CD4-positive, alpha-beta T cell treated with Interleukin-4 for 1 hour (primary cell): ENCODE measurements around the gene SUMF2.
A peak's percentile ranks its signal among the peaks of the same experiment; 100 is the strongest.
"Not testable (repeated sequence)": the region's sequence is repeated elsewhere in the genome, so short reads cannot be mapped to it uniquely, and the experiment has no call there.

Source experiments
- DNase-seq, 2 donors: peaks; one replicate each; pipeline ENCODE4 v3.0.0-alpha.2; 2020 to 2022

Gene SUMF2

DNA sequence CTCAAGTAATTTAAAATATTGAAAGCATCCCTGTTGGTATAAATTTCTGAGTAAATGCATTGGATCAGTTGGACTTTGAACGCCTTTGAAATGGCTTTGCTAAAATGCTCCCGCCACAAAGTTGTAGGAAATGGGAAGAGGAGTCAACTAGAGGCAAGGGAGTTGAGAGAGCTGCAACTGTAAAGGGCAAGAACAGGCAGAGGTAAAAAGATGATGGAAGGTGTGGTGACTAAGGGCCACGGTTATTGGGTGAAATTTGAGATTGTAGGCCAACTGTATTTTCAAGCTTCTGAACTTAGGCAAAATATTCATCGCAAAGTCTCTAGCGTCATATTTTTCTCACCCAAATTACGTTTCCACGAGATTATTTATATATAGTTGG, 595 bp upstream of the SUMF2 start:
- no peak for DNase-seq

DNA sequence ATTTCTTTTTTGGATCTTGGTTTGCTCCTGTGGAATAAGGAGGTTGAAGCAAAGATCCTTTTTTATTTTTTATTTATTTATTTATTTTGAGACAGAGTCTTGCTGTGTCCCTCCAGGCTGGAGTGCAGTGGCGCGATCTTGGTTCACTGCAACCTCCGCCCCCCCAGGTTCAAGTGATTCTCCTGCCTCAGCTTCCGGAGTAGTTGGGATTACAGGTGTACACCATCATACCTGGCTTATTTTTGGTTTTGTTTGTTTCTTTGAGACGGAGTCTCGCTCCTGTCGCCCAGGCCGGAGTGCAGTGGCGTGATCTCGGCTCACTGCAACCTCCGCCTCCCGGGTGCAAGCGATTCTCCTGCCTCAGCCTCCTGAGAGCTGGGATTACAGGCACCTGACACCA, 2.3 kb downstream of the SUMF2 start:
- not testable (repeated sequence) for DNase-seq

DNA sequence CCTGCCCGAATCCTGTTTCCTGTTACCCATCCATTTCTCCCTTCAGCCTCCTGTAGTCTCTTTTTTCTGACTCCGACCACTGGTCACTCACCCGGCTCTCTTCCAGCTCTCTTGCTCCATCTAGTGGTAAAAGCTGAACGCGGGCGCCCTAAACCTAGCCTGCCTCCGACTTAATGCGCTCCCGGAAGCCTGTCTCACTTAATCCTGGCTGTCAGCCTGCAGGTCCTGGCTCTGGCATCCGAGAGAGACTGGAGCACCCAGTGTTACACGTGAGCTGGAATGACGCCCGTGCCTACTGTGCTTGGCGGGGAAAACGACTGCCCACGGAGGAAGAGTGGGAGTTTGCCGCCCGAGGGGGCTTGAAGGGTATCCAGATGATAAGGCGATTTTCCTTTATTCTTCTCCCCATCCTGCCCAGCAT, 10.3 kb downstream of the SUMF2 start:
- peak; percentile 72 to 76 for DNase-seq

DNA sequence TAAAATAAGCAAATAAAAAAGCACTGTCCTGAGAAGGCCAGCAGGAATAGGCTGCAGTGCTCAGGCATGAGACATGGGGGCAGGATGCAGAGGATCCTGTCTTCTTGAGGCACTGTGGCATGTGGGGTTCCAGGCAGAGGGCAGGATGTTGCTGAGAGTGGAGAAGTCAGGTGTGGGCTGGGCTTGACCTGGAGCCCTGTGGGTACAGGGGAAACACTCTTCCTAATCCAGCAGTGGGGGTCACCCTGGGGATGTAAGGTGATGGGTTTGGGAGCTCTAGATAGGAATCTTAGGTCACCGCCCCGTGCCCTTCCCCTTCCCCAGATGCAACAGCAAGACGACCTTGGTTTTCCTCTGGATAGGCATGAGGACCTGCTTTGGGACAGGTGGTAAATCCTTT, 13.6 kb downstream of the SUMF2 start:
- DNase-seq: no peak

DNA sequence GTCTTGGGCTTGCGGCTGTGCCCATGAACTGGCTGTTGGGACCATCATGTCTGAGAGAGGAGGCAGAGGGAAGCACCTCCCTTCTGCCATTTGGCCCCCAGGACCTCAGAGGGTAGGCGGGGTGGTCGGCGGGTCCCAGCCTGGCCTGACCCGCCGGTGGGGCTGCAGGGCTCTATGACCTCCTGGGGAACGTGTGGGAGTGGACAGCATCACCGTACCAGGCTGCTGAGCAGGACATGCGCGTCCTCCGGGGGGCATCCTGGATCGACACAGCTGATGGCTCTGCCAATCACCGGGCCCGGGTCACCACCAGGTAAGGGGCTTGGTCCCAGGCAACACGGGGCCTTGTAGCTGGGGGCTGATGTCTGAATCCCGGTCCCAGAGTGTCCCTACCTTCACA, 14.1 kb downstream of the SUMF2 start:
- no peak for DNase-seq

DNA sequence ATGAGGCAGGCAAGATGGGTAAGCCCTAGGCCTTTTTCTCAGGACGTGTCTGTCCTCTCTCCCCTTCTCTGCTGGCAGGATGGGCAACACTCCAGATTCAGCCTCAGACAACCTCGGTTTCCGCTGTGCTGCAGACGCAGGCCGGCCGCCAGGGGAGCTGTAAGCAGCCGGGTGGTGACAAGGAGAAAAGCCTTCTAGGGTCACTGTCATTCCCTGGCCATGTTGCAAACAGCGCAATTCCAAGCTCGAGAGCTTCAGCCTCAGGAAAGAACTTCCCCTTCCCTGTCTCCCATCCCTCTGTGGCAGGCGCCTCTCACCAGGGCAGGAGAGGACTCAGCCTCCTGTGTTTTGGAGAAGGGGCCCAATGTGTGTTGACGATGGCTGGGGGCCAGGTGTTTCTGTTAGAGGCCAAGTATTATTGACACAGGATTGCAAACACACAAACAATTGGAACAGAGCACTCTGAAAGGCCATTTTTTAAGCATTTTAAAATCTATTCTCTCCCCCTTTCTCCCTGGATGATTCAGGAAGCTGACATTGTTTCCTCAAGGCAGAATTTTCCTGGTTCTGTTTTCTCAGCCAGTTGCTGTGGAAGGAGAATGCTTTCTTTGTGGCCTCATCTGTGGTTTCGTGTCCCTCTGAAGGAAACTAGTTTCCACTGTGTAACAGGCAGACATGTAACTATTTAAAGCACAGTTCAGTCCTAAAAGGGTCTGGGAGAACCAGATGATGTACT, 15.5 kb downstream of the SUMF2 start:
- DNase-seq: no peak

DNA sequence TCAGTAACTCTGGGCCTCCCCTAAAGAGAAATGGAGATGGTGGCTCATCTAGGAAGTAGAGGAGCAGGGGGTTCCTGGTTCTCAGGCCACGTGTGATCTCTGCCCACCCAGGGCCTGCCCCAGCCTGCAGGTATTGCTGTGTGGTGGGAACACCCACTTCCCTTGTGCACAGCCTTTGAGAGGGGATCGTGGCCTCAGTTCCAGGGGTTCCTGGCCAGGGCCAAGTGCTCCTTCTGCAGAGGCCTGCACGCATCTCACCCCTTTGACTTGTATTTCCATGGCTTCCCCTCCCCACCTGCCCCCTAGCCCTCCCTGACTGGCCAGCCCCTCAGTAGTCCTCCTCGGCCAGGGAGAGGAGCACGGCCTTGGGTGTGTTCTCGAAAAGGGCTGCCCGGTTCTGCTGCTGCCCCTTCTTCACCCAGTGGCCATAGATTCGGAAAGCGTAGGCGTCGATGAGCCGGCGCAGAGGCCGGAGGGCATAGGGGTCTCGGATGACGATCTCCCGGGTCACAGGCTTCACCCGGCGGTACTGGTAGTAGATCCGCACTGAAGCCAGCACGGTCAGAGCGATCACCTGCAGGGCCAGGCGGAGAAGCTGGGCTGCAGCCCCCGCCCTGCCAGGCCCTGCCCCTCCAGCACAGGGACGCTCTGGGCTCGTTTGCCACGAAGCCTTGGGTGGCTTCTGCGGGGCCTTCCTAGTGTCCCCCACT, 16.8 kb downstream of the SUMF2 start:
- DNase-seq: not testable (repeated sequence)

DNA sequence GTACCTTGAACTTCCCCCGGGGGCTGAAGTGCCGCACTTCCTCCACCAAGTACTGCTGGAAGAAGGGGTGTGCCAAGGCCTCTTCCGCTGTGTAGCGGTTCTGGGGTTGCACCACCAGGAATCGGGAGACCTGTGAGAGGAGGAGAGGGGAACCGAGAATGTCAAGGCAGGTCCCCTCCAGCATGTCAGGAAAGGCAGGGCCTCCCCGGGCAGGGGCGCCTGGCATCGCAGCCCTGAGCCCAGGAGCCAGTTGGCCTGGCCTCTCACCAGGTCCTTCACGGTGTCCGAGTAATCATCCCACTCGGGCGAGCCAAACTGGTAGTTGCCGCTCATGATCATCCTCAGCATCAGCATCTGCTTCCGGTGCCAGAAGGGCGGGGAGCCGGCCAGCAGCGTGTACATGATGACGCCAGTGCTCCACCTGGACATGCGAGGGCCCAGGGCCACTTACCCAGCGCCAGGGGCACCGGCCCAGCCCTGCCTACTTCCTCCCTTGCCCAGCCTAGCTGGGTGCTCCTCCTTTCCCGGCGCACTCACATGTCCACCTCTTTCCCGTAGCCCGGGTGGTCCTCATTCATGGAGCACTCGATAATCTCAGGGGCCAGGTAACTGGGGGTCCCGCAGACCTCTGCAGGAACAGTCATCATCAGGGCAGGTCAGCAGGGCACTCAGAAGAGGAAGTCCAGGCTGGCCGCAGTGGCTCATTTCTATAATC, 17.7 kb downstream of the SUMF2 start:
- DNase-seq: no peak

DNA sequence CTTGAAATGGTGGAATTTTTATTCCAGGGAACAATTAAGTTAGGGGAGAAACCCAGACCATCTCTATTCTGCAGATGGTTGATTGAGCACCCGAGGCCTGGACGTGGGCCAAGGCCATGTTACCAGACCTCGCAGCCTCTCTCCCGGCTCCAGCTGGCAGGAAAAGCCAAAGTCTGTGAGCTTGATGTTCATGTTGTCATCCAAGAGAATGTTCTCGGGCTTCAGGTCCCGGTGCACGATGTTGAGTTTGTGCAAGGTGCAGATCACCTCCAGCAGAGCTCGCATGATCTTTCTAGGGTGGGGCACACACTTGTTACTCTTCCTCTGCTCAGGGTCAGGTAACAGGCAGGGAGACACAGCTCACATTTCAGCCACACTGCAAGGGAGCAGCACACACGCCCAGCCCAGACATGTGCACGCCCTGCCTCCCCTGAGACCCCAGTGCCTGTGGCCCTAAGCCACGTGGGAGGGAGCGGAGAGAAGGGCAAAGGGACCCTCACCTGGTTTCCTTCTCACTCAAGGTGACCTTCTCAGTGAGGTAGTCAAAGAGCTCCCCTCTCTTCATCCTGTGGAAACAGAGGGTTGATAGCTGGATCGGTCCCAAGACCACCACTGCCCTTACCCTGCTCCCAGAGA, 19.2 kb downstream of the SUMF2 start:
- no peak for DNase-seq

DNA sequence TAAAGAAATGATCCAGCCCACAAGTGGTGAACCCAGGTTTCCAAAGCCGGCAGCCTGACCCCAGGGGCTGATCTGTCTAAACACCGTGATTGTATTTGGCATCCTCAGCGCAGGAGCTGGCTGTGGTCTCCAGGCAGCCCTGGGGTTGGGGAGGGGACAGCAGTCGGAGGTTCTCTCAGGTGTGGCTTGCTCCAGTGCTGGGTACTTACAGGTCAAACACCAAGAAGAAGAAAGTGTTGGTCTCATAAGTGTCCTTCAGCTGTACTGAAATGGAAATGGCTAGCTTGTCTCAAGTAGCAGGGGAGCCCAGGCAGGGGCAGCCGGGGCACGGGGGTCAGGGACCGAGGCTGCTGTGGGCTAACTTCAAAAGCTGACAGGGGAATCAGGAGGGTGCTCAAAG, 22.7 kb downstream of the SUMF2 start:
- no peak for DNase-seq

DNA sequence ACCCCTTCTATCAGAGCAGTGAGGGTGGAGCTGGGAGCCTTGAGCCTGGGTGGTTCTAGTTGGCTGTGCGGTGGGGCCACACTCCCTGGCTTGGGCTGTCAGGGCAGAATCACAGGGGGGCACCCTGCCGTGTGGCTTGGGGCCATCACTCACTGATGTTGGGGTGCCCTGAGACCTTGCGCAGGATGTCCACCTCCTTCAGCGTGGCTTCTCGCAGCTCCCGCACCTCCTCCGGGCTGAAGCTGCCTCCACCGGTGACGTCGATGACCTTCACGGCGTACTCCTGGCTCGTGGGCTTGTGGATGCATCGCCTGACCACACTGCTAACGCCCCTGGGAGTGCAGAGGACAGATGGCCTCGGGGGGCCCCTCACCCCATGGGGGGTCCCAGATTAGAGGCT, 23.4 kb downstream of the SUMF2 start:
- DNase-seq: no peak

DNA sequence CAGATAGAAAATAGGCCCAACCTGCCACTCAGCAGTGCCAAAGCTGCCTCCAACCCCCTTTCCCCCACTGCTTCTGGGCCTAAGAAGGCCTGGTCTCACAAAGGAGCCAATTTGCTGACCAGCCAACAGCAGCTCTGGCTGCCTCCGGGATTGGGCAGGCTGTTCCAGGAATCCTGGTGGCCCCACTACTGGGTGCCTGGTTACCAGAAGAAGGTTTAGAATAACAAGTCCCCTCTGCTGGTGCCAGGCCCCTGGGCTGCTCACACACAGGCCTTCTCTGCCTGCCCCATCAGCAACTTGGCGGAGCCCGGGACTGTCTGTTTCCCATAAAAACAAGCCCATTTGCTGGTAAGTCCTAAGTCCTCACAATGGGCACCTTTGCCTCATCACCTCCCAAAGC, 27.5 kb downstream of the SUMF2 start:
- DNase-seq: no peak

DNA sequence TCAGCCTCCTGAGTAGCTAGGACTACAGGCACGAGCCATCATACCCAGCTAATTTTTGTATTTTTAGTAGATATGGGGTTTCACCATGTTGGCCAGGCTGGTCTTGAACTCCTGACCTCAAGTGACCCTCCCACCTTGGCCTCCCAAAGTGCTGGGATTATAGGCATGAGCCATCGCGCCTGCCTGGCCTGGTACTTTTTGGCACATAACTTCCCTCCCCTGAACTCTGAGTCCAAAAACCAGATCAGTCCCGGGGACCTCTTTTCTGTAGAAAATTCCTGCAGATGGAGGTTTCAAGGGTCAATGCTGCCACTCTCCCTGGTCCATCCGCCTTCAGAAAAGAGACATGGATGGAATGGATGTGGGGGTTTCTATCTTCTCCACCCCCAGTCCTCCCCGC, 28.3 kb downstream of the SUMF2 start:
- not testable (repeated sequence) for DNase-seq

DNA sequence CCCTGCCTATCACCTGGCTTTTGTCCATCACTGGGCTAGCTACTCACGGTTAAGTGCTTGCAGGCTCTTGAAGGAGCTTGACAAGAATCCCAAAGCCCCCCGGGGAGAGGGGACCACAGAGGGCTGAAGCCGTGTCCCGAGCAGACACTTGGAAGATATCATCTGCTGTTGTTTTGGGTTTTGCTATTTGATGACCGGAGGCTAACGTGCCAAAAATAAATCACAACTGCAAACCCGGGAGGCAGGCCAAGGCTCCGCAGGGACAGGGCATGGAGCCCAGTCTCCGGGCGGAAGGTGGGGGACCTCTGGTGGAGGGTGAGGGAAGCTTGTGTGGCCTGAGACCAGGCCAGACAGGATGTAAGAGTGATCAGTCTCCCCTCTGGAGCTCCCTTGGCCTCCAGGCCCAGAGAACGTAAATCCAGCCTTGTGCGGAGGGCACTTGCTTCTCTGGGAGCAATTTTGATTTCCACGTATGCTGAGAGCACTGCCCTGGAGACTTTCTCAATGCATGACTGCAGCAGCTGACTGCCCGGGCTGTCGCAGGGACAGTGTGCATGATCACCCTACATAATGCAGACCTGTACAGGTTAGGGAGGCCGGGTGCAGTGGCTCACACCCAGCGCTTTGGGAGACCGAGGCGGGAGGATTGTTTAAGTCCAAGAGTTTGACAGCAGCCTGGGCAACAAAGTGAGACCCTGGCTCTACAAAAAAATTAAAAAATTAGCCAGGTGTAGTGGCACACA, 28.9 kb downstream of the SUMF2 start, which contains the start of gene PHKG1:
Gene PHKG1, minus strand, starts transcription at position 164 of the 743 bp plus-strand sequence. CDS start 4,011 bp downstream, outside the sequence.
- no peak for DNase-seq

DNA sequence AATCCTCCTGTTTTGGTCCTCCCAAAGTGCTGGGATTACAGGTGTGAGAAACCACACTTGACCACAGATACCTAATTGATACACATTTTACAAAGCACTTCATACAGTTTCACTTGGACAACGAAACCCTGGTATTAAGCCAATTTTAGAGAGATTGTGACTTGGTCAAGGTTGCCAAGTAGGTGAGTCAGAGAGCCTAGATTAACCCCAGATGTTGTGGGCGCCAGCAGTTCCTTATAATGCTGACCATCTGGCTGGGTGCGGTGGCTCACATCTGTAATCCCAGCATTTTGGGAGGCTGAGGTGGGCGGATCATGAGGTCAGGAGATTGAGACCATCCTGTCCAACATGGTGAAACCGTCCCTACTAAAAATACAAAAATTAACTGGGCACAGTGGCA, 33.6 kb downstream of the SUMF2 start:
- DNase-seq: no peak

DNA sequence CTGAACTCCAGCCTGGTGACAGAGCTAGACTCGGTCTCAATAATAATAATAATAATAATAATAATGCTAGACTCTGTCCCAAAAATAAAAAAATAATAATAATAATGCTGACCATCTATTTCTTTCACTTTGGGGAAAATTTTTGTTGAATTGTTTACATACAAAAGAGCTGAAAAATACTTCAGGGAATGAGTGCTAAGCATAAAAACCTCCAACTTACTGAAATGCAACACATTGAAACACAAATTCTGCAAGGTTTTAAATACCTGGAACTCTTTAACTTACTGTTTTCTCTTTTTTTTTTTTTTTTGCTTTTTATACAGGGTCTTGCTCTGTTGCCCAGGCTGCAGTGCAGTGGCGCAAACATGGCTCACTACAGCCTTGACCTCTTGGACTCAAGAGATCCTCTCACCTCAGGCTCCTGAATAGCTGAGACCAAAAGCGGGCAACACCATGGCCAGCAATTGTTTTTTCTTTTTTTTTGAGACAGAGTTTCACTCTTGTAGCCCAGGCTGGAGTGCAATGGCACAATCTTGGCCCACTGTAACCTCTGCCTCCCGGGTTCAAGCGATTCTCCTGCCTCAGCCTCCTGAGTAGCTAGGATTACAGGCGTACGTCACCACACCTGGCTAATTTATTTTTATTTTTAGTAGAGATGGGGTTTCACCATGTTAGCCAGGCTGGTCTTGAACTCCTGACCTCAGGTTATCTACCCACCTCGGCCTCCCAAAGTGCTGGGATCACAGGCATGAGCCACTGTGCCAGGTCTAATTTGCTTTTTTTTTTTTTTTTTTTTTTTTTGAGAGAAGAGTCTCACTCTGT, 34.3 kb downstream of the SUMF2 start:
- DNase-seq: not testable (repeated sequence)

DNA sequence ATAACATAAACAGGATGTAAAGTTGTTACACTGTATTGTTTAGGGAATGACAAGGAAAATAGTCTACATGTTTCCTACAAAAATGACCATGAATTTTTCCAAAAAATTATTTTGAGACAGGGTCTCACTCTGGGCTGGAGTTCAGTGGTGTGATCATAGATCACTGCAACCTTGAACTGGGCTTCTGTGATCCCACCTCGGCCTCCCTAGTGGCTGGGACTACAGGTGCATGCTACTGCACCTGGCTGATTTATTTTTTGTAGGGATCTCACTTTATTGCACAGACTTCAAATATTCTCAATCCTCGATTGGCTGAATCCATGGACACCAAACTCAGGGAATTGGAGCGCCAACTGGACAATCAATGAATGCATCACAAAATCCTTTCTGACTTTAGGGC, 35.6 kb downstream of the SUMF2 start:
- no peak for DNase-seq

DNA sequence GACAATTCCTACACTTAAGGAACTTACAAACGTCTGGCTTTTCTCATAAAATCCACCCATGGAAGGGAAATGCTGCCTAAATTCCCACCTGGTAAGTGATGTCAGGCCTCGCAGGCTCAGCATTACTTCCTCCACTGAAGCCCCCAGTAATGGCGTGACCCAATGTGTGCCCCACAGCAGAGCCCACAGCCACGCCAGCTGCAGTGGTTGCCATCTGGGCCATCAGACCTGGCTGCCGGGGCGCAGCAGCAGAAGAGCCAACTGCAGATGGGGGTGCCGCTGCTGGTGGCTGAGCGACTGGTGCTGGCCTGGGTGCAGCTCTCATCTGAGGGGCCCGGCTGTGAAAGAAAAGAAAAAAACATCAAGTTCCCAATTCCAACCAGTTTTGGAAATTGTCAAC, 40.1 kb downstream of the SUMF2 start:
- DNase-seq: not testable (repeated sequence)

DNA sequence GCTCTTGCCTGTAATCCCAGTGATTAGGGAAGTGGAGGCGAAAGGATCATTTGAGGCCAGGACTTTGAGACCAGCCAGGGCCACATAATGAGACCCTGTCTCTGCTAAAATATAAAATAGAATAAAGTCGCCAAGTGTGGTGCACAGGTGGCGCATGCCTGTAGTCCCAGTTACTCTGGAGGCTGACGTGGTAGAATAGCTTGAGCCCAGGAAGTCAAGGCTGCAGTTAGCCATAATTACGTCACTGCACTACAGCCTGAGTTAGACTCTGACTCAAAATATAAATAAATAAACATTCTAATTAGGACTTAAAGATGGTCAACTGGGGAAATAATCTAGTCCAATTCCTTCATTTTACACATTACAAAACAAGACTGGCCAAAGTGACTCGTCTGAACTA, 41.4 kb downstream of the SUMF2 start:
- DNase-seq: peak; percentile 46 to 54

DNA sequence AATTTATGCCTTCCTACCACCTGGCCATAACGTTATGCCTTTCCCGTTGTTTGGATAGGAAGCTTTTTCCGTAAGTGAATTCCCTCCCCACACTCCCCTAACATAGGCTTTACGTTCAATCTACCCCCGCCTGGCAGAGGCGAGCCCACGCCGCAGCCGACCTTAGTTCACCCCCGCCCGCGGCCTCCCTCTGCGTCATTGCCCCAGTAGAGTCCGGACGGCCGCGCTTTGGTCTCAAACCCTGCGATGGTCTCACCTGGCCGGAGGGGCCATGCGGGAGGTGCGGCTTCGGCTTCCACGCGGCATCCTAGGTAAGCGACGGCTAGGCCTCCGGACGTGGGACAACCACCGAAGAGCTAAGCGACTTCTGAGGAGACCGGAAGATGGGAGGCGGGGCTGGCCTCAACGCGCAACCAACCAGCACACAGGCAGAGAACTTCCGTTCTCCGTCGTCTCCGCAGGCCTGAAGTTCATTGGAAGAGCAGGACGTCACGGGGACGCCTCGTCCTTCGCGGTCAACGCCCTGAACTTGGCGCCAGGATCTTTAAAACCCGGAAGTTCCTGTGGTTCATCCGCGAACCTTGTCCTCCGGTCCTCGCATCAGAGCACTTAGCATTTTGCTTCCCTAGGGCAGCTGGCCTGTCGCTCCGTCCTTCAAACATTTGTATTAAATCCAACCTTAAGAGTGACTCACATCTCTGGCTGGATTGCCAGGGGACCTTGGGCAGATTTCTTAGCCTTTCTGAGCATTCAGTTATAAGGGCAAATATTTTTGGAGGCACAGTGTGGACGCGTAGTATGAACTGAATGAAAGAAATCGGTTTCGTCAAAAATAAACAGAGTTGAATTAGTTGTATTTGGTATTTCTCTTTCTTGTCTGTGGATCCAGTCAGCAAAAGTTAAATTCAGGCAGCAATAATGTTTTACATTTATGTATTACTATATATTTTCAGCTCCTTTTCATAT, 42.3 kb downstream of the SUMF2 start, which contains the start of gene CHCHD2:
Gene CHCHD2, minus strand, starts transcription at position 369 of the 966 bp plus-strand sequence. Its CDS starts 63 bp downstream, at position 306.
- peak; percentile 96 to 98 for DNase-seq
